UCSD-AML1 (cell line): ENCODE measurements around the gene CPNE9.

Experiments
- DNase-seq: peaks from one replicate; lab custom pipeline; 2025; ENCODE audit not compliant: unreplicated experiment; lab: John Stamatoyannopoulos, UW

CPNE9 gene, protein sequence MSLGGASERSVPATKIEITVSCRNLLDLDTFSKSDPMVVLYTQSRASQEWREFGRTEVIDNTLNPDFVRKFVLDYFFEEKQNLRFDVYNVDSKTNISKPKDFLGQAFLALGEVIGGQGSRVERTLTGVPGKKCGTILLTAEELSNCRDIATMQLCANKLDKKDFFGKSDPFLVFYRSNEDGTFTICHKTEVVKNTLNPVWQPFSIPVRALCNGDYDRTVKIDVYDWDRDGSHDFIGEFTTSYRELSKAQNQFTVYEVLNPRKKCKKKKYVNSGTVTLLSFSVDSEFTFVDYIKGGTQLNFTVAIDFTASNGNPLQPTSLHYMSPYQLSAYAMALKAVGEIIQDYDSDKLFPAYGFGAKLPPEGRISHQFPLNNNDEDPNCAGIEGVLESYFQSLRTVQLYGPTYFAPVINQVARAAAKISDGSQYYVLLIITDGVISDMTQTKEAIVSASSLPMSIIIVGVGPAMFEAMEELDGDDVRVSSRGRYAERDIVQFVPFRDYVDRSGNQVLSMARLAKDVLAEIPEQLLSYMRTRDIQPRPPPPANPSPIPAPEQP

DNA sequence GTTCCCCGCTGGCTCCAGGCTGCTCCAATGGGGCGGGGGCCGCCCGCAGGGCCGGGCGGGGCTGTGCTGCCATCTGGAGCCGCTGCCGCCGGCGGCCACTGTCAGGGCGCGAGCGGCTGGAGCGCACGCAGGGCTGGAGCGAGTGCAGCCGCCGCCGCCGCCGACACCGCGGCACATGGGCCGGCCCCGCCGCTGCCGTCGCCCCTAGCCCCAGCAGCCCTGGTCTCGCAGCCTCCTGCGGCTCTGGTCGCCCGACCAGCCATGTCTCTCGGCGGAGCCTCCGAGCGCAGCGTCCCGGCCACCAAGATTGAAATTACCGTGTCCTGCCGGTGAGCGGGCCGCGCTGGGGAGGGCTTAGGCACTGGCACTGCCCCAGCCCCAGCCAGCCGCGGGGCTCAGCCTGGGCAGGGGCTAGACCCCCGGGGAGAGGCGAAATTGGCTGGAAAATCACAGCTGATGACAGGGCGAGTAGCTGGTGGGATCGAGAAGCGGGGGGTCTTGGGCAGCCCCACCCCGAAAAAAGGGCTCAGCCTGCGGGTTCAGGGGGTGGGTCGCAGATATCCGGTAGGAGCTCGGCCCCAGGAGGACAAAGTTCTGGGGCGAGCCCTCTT is at the start of gene CPNE9:
Gene CPNE9 (plus strand): TSS at position 98 of the 611 bp plus-strand sequence. CDS start 164 bp downstream, at position 262.
- DNase-seq = no peak

DNA sequence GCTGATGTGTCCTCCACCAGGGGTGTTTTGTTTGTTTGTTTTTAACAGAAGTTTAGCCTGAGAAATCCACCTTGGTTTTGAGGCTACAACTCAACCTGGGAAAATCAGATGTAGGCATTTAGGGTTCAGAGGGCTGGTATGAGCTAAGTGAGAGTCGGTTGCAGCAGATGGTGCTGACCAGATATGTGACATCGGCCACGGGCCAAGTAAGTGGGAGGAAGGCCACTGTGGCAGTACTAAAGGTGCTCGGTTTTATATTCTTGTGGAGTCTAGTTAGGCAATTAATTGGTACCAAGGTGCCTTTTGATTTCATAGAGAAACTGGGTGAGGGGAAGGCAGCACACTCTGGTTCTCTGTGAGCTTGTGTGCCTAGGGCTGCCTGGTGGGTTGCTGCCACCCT is 43.8 kb upstream of the CPNE9 start:
- DNase-seq = no peak

DNA sequence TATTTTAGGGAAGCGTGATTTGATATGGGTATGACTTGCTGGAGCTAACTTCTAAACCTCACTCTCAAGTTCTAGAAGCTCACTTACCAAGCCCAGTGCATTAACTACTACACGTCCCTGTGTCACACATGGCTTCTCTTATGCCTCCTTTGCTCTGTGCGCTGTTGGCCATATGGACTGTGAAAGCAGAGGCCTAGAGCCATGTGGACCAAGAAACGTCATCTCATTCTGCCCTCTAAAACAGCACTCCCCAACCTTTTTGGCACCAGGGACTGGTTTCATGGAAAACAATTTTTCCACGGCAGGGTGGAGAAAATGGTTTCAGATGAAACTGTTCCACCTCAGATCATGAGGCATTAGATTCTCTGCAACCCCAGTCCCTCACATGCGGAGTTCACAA is 42.7 kb upstream of the CPNE9 start:
- no peak for DNase-seq

DNA sequence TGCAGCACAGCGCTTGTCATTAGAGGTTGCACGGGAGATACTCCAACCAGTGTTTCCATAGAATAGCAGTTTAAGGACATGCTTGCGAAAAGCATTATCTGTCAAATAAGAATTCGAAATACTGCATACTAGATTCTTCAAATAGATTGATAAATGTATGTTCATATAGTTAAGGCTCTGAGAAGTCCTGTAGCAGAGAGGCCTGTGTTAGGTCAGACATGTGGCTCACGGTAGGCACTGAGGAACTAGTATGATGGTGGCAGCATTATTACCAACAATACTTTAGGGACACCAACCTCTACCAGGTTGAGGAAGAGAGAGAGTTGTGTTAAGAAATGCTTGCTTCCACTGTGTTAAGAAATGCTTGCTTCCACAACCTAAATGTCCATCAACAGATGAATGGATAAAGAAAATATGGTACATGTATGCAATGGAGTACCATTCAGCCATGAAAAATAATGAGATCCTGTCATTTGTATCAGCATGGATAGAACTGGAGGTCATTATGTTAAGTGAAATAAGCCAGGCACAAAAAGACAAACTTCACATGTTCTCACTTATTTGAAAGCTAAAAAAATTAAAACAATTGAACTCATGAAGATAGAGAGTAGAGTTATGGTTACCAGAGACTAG is 39.4 kb upstream of the CPNE9 start:
- DNase-seq = no peak

DNA sequence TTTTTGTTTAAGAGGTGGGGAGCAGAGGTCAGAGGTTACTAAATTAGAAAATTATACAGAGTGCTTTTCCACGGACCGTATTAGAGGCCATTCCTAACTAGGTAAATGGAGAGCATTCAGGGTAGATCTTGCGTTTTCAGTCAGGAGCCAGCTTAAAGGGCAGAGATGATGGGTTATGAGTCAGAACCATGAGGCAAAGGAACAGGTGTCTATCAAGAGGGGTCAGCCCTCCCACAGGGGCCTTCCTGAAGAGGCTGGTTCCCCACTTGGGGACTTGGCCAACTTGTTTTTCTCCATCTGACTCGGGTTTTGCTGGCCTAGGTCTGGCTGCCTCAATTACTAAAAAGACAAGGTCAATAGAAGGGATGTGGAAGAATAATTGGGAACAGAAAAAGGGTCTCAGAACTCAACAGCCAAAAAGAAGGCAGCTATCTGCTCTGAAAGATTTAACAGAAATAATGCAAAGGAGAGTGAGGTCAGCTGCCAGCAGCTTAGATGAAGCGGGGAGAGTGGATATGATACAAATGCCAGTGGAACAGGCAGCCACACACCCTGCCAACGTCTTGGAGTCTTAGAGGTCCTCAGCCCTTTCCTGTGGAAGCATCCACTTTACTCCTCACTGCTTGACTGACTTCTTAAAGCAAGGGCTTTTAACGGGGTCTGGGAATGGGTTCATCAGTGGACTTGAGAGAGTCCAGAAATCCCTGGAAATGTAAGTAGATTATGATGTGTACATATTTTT is 36.8 kb upstream of the CPNE9 start:
- no peak for DNase-seq

DNA sequence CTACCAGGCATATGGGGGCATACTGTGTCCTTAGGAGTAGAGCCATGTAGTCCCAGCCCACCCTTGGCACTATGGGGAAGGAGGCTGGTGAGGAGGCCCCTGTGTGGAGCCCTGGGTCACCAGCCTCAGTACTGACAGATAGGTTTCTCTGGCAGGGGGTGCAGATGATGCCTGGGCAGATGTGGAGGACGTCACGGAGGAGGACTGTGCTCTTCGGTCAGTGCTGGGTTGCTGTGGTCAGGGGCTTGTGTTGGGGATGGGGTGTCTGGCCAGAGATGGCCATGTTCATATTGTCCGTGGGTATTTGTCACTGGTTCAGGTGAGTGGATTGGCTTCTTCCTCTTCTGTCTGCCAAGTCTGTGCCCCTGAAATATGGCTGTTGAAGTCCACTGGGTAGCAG is 34.4 kb upstream of the CPNE9 start:
- no peak for DNase-seq

DNA sequence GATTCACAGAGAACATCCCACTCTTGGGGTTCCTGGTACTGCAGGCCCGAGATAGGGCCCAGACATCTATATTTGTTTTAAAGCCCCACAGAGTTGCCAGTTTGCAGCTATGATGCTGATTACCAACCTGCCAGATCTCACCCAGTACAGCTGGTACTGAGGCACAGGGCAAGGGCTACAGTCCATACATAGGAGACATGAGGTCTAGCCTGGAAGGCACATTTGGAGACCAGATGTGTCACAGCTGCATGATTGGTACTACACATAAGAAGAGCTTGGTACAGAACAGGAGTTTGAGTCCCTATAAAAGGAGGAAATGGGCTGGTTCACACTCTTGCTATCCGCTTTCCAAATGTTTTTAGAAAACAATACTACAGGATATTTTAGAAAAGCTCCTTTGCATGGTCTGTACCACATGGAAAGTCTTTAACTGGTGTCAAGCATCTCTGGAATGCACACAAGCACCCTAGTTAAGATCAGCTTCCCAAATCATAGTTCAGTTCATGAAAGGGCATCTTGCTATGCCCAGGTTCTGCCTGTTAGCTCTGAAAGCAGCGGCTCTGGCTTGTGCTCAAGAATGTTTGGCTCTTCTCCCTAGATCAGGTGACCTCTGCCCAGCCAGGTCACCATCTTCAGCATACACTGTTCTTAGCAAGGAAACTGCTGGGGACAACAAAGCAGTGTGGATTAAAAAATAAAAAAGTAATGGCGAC is 33.8 kb upstream of the CPNE9 start:
- DNase-seq = no peak

DNA sequence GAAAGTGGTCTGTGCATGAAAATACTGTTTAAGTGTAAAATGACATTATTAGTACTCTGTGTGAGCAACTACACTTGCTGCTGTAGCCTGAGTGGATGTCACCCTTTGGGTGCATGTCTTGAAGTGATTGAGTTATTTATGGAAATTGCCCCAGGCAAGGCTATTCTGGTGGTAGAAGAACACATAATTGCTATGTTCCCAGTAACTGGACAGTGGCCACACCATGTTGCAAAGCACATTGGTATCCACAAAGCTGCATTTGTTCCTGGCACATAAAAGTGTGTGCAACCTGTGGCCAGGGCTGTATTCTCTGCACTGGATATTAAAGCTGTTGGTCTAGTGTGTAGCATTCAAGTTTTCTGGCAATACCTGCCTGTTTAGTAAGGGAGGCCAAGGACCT is 30.6 kb upstream of the CPNE9 start:
- no peak for DNase-seq

DNA sequence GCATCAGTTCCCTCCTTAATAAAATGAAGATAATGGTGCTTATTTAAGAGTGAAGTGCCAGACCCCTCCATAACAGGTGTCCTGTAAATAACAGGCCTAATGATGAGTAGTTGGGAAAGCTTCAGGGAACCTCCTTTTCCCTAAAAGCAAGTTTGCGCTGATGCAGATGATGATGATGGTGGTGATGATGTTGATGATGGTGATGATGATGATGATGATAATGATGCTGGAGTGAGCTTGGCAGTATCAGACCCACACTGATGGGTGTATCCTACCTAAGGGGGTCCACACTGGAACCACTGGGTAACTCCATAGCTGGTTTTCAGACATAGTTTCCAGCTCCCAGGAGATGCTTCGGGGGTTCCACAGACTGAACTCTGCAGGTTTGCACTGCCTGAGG is 29.9 kb upstream of the CPNE9 start:
- DNase-seq = no peak

DNA sequence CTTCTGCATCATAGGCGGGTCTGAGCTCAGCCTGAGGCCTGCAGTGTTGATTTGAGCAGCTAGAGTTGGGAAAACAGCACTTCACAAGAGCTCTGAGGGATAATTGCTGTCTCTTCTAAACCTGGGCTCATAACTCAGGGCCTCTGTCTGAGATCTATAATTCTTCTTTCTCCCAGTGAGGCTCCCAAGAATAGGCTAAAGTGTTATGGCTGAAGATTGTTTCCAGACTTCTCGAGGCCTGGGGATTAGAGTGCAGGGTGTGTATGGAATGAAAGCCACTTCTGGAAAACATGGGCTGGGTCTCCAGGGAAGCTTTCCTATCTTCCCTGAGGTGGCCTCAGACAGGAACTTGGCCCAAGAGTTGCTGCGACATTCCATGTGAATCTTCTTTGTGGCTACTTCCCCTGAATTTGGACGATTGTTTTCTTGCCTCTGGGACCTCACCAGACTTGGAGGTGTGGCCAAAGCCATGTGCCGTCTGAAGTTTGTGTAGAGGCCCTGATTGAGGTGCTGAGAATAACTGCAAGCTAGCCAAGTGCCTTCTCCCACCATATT is 27.8 kb upstream of the CPNE9 start:
- no peak for DNase-seq

DNA sequence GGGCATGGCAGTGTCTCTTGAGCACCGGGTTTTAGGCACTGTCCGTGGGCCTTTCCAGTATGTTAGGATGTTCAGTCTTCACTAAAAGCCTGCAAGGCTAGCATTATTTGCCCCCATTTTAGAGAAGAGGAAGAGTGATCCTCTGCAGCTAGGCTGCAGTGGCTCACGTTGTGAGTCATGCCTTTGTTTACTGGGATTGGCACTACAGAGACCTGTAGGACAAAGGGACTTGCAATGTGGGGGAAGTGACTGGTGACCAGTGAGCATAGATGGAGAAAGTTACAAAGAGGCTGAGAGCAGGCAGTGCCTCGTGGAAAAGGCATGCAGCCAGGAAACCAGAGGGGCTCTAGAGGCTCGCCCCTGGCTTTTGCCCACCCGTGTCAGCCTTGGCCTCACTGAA is 26.8 kb upstream of the CPNE9 start:
- no peak for DNase-seq

DNA sequence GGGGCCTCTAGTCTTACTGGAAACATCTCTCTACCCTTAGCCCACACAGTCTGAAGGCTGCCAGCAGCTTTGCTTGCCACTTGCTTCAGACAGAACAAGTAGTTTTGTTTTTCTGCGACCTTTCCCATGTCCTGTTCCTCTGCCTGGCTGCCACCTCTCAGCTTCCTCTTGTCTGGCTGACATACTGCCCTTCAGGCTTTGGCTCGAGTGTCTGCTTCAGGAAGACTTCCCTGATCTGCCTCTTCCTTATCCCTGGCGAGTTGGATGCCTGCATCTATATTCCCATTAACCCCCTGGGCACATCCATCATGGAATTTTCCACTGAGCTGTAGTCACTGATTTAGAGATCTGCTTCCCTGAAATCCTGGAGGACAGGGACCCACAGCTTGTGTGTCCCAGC is 25.1 kb upstream of the CPNE9 start:
- no peak for DNase-seq

DNA sequence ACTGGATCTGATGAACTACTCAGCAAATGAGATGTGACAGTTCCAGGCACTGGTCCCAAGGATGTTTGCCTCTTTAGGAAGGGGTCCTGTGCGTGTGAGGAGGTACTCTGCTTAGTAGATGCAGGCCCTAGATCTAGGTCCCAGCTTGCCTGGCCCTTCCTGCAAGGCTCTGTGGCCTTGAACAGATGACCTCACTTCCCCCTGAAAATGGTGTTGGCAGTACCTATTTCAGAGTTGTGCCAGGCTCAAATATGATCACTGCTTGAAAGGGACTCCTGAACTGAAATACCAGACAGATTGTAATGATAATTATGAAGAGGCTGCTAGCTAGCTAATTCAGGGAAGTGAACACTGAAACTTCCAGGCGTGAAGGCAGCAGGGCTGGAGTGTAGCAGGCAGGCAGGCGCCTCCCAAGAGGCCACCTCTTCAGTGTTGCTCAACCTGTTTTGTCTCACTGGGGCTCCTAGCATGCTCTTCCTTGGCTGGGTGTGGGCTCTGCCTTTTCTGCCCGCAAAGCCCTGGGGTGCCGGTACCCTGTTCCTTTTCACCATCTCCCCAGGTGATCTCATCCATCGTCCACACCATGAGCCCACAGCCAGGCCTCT is 24.1 kb upstream of the CPNE9 start:
- no peak for DNase-seq

DNA sequence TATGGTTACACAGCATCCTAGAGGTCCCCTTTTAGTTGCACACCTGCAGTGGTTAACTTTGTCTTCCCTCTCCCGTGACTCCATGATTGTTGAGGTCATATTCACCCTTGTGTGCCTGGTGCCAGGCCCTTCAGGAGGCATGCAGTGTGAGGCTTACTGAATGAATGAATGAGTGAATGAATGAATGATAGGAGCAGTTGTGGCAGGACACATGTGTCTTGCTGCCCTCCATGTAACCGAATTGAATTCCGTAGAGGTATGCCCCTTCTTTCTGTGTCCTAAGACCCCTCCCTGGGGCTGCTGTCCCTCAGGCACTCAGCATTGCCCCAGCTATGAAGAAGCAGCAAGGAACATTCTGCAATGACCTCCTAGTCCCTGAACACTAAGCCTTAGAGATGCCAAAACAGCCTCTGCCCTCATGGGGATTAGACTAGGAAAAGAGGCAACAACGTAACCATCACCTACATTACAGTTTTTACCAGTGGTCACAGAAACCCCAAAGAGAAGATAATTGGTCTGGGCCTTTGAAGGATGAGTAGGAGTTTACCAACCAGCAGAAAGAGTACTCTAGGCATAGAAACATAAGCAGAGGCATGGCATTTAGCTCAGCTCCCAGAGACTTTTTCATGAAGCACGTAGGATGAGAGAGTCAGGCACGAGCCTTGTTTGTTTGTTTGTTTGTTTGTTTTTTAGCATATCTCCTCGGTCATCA is 22.5 kb upstream of the CPNE9 start:
- no peak for DNase-seq

DNA sequence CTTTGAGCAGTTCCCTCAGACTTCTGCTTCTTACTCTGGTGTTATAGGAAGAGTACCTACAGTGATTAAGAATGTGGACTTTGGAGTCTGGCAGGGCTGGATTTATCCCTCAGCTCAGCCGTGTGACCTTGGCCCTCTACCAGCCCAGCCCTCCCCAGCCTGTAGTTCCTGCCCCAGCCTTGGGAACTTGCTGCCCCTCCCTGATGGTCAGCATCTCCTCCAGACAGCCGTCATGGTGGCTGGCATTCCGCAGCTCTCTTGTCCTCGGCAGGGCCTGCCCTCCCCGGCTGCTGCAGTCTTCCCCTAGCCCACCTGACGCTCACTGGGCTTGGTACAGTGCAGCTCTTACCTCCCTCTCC is 21.9 kb upstream of the CPNE9 start:
- DNase-seq = no peak

DNA sequence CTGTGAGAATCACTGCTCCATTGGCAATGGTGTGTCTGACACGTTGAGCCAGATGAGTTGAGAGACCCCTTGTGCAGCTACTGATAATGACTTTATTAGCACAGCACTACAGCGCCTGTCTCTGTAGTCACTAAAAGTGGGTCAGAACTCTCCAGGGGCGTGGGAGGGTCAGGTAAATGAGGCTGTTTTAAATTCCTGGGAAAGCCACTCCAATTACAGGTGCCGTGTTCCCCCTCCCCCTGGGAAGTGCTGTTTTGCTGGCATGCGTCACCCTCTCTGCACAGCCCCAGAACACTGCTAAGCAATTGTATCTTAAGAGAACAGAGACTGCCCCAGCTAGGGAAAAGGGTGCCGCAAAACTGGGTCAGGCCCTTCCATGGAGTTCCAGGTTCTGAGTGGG is 21.5 kb upstream of the CPNE9 start:
- no peak for DNase-seq

DNA sequence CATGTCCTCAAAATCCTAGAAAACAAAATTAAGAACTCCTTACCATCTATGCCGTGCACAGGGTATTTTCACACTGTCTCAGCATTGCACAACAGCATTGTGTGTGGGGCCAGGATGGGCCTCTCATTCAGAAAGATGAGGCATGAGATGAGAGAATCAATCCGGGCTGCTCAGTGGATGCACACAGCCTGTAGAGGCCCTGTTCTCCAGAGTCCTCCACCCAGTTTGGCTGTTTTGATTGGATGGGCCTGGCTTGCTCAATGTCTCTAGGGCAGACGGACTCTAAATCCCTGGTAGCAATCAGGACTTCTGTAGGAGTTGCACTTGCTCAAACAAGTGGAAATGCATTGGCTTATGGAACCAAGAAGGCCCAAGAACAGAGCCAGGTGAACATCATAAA is 20.2 kb upstream of the CPNE9 start:
- no peak for DNase-seq

DNA sequence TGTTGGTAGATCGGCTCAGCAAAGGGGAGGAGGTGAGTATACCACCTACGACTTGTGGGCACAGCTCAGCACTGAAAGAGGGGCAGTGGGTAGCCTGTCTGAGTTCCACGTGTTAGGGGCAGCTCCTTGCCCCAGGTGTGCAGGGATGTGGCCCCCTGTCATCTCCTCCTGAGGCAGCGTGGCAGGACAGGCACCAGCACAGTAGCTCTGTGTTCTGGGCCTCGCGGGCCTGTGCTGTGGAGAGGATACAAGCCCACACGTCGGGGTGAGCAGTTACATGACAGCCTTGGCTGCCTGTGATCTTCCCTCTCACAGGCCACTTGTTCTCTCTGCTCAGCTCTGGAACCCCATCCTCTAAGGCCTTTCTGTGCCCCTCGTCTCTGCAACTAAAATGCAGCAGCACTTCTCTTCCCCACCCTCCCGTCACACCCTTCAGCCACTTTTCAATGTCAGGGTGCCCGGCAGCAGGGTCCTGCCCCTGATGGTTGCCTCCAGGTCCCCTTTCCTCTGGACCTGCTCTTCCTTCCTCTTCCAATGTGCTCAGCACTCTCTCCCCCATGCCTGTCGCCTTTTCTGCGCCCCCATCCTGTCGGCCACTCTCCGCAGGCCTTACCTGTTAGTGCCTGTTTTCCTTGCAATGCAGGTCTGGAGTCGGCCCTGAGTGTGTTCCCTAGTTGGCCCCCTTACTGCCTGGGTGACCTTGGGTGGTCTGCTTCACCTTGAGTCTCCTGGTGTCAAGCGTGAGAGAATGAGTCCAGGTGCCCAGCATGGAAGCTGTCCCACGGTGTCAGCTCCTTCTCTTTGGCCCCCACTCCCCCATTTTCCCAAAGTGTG is 18.2 kb upstream of the CPNE9 start:
- DNase-seq = no peak
